ENCODE measurements around the gene EGLN3. TPM values are rescaled to one million over a fixed set of nuclear protein-coding genes. Genes with fewer than 3 reads are reported as not detected.
"Not testable (repeated sequence)": the region's sequence is repeated elsewhere in the genome, so short reads cannot be mapped to it uniquely, and the experiment has no call there.

EGLN3 gene
- total RNA-seq = 136 TPM
- long read RNA-seq, transcript EGLN3-201 (5 exons, 2,709 nt) = major isoform, 83 of 93 reads
- long read RNA-seq, partial matches to known transcripts = 2 of 93 reads
- long read RNA-seq, other reads (novel, unspliced or antisense) = 1 of 93 reads

DNA sequence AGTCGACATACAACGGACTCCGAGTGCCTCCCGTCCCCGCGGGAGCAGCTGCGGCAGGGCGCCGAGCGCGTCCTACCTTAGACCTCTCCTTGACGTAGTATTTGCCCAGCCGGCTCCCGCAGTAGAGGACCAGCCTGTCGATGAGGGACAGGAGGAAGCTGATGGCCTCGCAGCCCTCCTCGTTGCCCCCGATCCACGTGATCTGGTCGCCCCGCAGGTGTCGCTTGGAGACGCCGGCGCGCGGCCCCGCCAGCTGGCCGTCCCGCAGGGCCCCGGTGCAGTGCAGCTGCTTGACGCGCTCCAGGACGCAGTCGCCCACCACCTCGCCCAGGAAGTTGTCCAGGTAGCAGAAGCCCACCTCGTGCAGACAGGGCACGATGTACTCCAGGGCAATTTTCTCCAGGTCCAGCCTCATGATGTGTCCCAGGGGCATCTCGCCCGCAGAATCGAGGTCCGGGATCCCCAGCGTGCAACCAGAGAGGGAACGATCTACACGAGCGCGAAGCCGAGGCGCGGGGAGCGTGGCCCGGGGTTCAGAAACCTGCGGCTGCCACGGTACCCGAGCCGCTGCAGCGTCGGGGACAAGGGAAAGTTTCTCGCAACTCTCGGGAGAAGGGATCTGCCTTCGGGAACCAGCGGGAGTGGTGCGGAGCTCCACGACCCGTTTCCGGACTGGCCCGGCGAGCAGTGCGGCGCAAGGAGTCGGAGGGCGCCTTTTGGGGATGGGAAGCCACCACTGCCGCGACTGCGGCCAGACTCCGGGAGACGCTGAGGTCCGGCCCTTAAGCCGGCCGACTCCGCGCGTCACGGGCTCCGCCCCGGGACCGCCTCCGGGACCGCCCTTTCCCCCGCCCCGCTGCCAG, at the start of gene EGLN3:
Gene EGLN3 (minus strand): TSS at position 755 of the 863 bp plus-strand sequence. CDS start 322 bp downstream, at position 433.
- ATAC-seq (peak; percentile 99), DNase-seq (ENCODE audit: missing footprints) (peak; percentile 93)
- intact Hi-C loops (cut with DNase I) = loop anchor here (1.0 to 5.0 kb wide), 6 partner anchors 84 to 282 kb away; no protein-coding TSS in a partner anchor

DNA sequence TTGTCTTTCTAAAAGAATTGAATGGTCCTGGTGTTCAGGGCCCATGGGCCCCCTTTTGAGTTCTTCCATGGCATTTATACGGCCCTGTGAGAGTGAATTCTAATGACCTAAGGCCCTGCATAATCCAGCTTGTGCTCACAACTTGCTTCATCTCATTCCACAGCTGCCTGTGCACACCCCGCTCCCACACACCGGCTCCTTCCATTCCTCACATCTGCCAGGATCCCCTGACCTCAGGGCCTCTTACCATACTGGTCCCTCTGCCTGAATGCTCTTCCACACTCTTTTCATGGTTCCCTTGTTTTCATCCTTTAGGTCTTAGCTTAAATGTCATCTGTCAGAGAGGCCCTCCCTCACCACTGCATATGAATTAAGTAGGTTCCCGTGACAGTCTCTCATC, 49.5 kb upstream of the EGLN3 start:
- DNase-seq (ENCODE audit: missing footprints) (no peak), ATAC-seq (no peak)
- intact Hi-C loops (cut with DNase I) = no loop called here

DNA sequence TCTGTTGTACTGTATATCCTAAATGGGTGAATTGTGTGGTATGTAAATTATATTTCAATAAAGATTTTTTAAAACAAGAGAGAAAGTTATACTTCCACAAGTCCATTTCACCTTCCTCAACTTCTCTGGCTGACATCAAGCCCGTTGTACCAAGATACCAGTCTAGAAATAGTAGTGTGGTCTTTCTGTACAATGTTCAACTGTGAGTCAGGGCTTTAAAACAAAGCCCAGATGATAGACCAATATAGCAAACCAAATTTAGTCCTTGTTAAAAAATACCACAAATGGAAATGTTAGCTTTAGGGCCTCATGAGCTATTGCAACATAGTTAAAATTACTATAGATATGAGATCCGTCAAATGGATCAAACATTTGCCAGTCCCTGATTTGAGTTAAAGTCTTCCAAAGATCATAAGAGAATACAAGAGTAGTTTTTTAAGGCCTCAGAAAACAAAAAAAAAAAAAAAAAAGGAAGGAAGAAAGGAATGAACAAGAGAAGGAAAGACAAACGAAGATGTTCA, 49.0 kb upstream of the EGLN3 start:
- intact Hi-C loops (cut with DNase I) = no loop called here
- no peak for DNase-seq (ENCODE audit: missing footprints)
- ATAC-seq = no peak

DNA sequence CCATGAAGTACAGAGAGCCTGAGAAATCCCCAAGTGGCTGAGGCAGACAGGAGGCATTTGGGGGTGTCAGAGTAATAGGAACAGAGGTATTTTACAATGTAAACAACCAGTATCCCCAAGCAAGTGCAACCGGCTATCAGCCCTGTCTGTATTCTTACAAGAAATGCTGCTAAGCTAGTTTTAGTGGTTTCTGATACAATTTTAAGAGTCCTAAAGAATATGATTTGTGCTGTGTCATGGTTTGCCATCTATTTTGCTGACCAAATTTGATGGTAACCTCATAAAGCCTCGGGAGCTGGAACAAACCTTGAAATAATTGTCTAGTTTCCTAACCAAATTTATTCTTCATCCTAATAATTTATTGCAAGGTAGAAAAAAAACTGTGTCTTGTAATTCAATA, 46.7 kb upstream of the EGLN3 start:
- intact Hi-C loops (cut with DNase I) = no loop called here
- no peak for DNase-seq (ENCODE audit: missing footprints)

DNA sequence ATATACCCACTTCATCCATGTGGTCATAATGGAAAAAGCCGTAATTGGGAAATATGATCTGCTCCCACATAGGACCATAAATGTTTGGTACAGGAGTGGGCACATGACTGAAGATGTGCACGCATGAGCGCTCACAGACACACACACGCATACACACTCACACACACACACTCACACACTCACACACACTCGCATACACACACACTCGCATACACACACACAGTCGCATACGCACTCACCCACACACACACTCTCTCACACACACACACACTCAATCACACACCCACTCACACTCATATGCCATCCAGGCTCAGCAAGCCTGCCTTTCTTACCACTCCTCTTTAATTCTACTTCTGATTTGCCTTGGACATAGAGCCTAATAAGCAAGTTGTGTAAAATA, 45.6 kb upstream of the EGLN3 start:
- no peak for DNase-seq (ENCODE audit: missing footprints)
- intact Hi-C loops (cut with DNase I) = no loop called here
- ATAC-seq = no peak

More for the DNA sequence above, 46.7 kb upstream of the EGLN3 start:
- ATAC-seq = no peak

DNA sequence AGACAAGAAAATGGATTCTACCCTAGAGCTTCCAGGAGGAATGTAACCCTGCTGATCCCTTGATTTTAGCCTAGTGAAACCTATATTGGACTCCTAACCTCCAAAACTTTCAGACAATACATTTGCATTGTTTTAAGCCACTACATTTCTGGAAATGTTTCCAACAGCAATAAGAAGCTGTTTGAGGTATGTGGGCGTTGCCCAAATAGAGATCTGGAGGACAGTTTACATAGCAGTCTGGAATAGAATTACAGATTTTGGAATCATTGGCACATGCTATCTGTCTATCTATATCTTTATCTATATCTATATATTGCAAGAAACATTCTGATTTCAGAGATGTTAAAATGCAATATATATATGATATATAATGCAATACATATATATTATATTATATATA, 42.4 kb upstream of the EGLN3 start:
- intact Hi-C loops (cut with DNase I) = no loop called here
- ATAC-seq = no peak
- no peak for DNase-seq (ENCODE audit: missing footprints)

DNA sequence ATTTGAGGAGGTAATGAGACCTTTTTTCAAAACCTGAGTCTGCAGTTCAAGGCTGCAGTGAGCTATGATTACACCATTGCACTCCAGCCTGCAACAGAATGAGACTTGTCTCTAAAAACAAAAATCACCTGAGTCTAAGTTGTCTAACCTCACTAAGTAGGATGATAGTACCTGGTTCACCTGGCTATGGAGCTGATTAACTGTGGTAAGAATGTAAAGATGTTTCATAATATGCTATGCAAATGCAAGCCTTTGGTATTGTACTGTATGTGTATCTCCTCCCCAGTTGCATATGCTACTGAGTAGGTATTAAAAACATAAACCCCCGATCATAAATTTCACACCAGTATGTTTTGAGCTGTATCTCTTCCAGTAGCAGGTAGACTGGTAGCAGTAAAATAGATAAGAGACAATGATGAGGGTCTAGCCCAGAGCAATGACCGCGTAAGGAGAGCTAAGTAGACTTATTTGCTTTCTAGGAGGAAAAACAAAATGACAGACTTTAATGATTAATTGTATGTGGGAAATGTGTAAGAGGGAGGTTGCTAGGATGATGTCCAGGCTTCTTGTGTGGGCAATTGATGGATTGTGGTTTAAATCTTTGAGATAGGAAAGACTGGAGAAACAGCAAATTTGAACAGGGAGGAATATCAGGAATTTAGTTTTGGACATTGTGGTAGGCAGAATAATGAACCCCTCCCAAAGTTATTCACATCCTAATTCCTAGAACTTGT, 41.6 kb upstream of the EGLN3 start:
- DNase-seq (ENCODE audit: missing footprints) (no peak), ATAC-seq (no peak)
- intact Hi-C loops (cut with DNase I) = no loop called here

DNA sequence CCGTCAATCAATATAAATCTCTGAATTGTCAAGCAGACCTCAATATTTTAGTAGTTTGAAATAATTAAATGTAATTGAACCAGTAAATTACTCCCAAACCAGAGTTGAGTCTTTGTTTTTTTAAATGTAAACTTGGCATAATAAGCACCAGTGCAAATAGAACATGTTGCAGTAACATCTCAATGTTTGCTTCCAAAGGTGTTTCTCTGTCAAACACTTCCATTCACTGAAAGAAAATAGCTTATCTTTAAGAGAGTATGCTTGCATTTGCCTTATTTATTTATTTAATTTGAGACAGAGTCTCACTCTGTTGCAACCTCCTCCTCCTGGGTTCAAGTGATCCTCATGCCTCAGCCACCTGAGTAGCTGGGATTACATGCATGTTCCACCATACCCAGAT, 39.9 kb upstream of the EGLN3 start:
- ATAC-seq (no peak), DNase-seq (ENCODE audit: missing footprints) (no peak)
- intact Hi-C loops (cut with DNase I) = no loop called here

DNA sequence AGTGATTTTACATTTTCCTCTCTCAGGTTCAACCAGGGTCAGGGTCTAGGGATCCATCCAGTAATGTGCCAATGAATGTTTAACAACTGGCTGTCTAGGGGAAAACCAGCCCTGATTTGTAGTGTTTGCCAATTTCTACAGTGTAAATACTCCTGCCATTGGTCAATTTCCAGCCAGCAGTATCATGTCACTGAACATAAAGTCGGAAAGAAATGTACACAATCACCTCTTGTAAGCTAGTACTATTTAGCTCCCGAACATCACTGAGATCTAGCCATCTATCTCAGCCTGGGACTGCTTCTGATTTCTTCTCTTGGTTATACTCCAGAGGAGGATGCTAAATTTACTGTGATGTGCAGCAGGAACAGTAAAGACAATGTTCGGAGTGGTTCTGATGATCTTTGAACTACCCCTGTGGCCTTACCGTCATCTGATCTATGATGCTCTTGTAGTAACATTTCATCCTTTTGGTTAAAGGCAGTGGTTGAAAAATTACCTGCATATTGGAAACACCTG, 36.7 kb upstream of the EGLN3 start:
- intact Hi-C loops (cut with DNase I) = no loop called here

DNA sequence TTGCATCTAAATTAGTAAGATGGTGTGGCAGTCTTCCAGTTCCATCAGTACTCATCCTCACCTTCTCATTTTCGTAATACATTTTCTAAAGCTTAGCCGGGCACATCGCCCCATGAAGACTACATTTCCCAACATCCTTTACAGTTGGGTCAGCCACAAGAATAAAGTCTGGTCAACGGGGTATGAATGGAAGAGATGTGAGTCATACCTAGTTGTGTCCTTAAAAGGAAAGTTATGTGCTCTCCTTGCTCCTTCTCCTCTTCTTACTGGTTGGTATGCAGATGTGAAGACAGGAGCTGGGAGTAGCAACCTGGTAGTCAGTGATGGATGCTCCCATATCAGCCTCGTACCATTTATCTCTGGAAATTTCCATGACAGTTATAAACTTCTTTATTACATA, 35.9 kb upstream of the EGLN3 start:
- no peak for ATAC-seq
- intact Hi-C loops (cut with DNase I) = no loop called here
- no peak for DNase-seq (ENCODE audit: missing footprints)

More for the DNA sequence above, 36.7 kb upstream of the EGLN3 start:
- DNase-seq (ENCODE audit: missing footprints) (no peak), ATAC-seq (no peak)

DNA sequence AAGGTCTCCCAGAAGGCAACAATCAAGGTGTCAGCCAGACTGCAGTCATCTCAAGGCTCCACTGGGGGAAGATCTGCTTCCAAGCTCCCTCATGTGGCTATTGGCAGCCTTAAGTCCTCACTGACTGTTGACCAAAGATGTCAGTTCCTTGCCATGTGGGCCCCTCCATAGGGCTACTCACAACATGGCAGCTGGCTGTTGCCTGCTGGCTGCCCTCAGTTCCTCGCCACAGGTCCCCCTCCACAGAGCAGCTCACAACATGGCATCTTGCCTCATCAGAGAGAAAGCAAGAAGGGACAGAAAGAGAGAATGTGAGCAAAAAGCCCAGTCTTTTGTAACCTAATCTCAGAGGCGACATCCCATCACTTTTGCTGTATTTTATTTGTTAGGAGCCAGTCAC, 34.4 kb upstream of the EGLN3 start:
- no peak for DNase-seq (ENCODE audit: missing footprints)
- intact Hi-C loops (cut with DNase I) = no loop called here
- no peak for ATAC-seq

DNA sequence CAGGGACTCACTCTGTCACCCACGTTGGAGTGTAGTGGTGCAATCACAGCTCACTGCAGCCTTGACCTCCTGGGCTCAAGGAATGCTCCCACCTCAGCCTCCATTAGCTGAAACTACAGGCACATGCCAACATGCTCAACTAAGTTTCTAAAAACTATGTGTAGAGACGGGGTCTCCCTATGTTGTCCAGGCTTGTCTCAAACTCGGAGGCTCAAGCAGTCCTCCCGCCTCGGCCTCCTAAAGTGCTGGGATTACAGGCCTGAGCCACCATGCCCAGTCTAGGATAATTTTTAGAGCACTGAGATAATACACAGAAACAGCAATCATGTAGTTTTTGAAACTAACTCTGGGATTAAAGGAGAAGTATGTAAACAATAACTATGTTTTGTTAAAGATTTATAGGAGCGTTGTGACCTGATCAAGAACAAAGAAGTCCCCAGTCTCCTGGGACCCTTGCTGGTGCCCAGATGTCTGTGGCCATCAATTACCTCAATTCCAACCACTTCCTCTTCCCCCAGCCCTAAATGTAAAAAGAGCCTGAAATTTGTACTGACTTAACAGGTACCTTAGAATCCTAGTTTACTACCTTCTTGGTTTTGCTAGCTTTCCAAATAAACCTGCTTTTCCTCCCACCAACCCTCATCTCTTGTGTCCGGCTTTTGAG, 28.9 kb upstream of the EGLN3 start:
- DNase-seq (ENCODE audit: missing footprints) (no peak), ATAC-seq (no peak)
- intact Hi-C loops (cut with DNase I) = no loop called here

DNA sequence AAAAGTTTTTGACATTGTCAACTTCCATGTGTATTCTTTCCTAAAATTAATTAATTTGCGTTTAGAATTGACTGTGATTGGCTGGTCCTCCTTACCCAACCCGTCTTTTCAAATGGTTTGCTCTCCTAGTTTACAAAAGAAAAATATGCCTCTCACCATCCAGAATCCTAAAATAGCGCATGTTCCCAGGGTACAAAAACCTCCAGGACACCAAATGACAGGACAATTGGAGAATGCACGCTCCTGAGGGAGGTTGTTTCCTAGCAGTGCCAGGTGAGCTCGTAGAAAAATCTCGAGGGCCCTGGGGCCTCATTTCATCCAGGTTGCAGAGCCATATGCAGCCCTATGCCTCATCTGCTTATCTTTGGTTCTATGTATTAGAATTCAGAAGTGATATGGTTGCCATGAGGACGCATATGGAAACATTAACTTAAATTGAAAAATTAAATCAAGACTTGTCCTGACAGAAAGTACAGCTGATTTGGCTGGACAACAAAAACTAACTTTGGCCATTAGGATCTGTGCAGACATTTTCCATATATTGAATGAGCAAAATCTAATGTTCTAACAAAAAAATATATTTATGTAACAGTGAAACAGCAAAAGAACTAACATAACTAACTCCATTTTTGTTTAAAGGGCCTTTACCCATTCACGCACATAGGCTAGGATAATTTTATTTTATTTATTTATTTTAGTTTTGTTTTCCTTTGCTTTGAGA, 28.2 kb upstream of the EGLN3 start:
- intact Hi-C loops (cut with DNase I) = no loop called here
- DNase-seq (ENCODE audit: missing footprints) = no peak
- no peak for ATAC-seq

DNA sequence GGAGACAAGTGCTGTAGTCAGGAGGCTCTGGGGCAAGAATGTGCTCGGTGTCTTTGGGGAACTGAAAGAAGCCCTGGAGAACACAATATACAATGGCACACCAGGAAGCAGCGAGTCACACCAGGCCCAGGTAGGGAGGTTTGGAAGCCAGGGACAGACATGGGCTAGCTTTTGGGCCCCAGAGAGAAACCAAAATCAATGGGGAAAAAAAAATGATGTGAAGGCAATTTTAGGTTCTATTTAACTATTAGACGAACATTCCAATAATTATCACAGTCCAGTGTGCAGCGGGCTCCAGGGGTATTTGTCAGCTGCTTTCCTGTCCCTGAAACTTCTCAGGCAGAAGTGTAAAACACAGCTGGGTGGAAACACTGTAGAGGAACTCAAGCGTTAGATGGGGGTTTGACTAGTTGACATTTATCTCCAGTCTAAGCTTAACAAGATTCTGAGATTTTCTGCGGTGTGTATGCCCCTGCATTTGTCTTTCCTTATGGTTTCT, 21.8 kb upstream of the EGLN3 start:
- intact Hi-C loops (cut with DNase I) = no loop called here
- DNase-seq (ENCODE audit: missing footprints) = no peak
- no peak for ATAC-seq

DNA sequence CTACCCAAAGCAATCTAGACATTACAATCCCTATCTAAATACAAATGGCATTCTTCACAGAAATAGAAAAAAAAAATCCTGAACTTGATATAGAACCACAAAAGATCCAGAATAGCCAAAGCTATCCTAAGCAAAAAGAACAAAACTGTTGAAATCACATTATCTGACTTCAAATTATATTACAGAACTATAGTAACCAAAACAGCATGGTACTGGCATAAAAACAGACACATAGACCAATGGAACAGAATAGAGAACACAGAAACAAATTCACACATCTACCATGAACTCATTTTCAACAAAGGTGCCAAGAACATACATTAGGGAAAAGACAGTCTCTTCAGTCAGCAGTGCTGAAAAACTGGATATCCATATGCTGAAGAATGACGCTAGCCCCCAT, 19.0 kb upstream of the EGLN3 start:
- DNase-seq (ENCODE audit: missing footprints); intact Hi-C loops (cut with DNase I); ATAC-seq: not testable (repeated sequence)

DNA sequence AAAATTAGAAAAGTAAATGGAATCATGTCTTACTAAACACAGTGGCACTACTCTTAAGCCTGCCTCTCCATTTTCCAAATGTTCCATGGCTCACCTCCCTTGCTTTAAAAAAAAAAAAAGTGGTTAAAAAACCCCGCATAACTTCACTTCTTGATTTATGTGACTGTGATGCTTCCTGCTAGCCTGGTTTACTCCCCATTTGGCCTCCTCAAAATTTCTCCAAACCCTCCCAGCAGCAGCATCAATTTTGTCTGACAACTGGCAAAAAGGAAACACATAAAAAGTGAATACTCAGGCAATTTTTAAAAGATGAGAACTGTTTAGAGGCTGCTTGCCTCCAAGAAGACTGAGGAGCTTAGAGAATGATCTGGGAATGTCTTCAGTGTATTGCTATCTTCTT, 17.8 kb upstream of the EGLN3 start:
- intact Hi-C loops (cut with DNase I) = no loop called here
- no peak for DNase-seq (ENCODE audit: missing footprints)
- no peak for ATAC-seq

DNA sequence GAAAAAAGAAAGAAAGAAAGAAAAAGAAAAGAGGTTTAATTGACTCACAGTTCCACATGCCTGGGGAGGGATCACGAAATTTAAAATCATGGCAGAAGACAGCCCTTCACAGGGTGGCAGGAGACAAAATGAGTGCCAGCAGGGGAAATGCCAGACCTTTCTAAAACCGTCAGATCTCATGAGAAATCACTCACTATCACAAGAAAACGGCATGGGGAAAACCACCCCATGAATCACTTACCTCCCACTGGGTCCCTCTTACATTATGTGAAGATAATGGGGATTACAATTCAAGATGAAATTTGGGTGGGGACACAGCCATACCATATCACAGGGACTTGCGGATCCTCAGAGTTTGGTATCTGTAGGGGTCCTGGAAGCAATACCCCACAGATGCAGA, 16.3 kb upstream of the EGLN3 start:
- ATAC-seq (no peak), DNase-seq (ENCODE audit: missing footprints) (no peak)
- intact Hi-C loops (cut with DNase I) = no loop called here

DNA sequence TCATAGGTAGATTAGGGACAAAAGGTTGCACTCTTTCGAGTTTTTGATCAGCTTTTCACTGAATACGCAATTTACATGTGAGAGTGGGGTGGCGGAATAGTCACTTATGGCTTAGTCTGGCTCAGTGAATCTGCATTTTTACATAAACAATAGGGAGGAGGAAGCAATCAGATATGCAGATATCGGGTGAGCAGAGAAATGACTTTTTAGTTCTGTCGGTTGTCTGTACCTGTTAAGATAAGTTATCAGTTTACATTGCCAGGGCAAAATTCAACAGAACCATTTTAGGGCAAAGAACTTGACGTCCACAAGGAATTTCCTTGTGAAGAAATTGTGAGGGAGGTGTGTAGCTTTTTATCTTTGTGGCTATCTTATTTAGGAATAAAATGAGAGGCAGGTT, 15.4 kb upstream of the EGLN3 start:
- no peak for ATAC-seq
- intact Hi-C loops (cut with DNase I) = no loop called here
- no peak for DNase-seq (ENCODE audit: missing footprints)
